Measurements from ENCODE around the gene TTN. TPM values are rescaled to one million over a fixed set of nuclear protein-coding genes. Genes with fewer than 3 reads are reported as not detected.

Gene TTN
- total and polyA plus RNA-seq, 2 of the 4 experiments (the other 2 are of a cell fraction), result 0.02 to 0.18 TPM

GRCh38 chr2:178498137-178498536 is 309.1 kb downstream of the TTN start:
- Histone ChIP-seq H3K9me1 (ENCODE audit: insufficient read depth, low read length) (peaks cover 4% of the 10 kb centered on the region; the same call in 1 of the 2 replicates), H3K9ac (ENCODE audit: low read depth, low read length) (no peak overlapping the region), H2AFZ (replicated peaks; ENCODE audit: low read length, poor library complexity) (no peak overlapping the region), H3K56ac (ENCODE audit: extremely low read depth, insufficient read depth, low read length) (no peak overlapping the region), H4K8ac (ENCODE audit: low read depth in 2 of 2, low read length in 2 of 2) (no peak overlapping the region), H3K27ac (ENCODE audit: insufficient read depth, low read length) (no peak overlapping the region), H4K5ac (ENCODE audit: low read depth, low read length) (no peak overlapping the region), H2BK5ac (ENCODE audit: low read depth, low read length, poor library complexity, severe bottlenecking) (no peak overlapping the region), H3K4me3 (ENCODE audit: insufficient read depth, low read depth, low read length) (no peak overlapping the region), H2BK120ac (ENCODE audit: low read depth, low read length) (no peak overlapping the region), H4K20me1 (ENCODE audit: insufficient read depth, low read length) (no peaks in the 10 kb centered on the region), H3K4me1 (ENCODE audit: control insufficient read depth, insufficient read depth, low read length) (no peaks in the 10 kb centered on the region), H2AK5ac (ENCODE audit: low read depth, low read length) (no peak overlapping the region), H3K18ac (ENCODE audit: low read depth, low read length) (no peak overlapping the region), H3K4me2 (ENCODE audit: low read depth, low read length) (no peak overlapping the region), H3K9me3 (ENCODE audit: control insufficient read depth, insufficient read depth, low read length) (no peaks in the 10 kb centered on the region), H3K23ac (ENCODE audit: low read depth, low read length) (no peak overlapping the region), H3K14ac (replicated peaks; ENCODE audit: low read depth, low read length) (no peak overlapping the region), H3K27me3 (ENCODE audit: control insufficient read depth, insufficient read depth, low read length) (no peaks in the 10 kb centered on the region), H3K36me3 (ENCODE audit: control insufficient read depth, insufficient read depth, low read length) (peaks cover 30% of the 10 kb centered on the region), H2BK15ac (ENCODE audit: low read depth, low read length) (no peak overlapping the region), H4K91ac (ENCODE audit: insufficient read depth, low read depth, low read length) (no peak overlapping the region), H2BK20ac (ENCODE audit: low read depth, low read length) (no peak overlapping the region), H2AK9ac (replicated peaks; ENCODE audit: low read depth, low read length, poor library complexity) (no peak overlapping the region), H3K4ac (ENCODE audit: low read depth, low read length) (no peak overlapping the region), H3K79me1 (ENCODE audit: low read depth in 1 of 2, low read length in 2 of 2) (peaks cover 4 to 8% of the 10 kb centered on the region in 2 experiments; a peak in 2 of 4 replicates)
- no TSS peak for BruUV-seq (replicated peaks)
- ChIA-PET CTCF (no interaction called here), POLR2A (ENCODE audit: unreplicated experiment) (no interaction called here)
- intact Hi-C loops (cut with micrococcal nuclease) (no loop called here), in situ Hi-C loops (cut with MboI; ENCODE audit: low sequenced_read_pairs) (no loop called here), dilution Hi-C loops (cut with HindIII; ENCODE audit: low sequenced_read_pairs, unreplicated experiment) (no loop called here)
- ATAC-seq (ENCODE audit: low read depth) (no peak), DNase-seq (no peak)
- no peak for TF ChIP-seq SMC3 (IDR thresholded peaks at IDR 0.05; ENCODE audit: low read depth, low read length)
- TF ChIP-seq MAZ (IDR thresholded peaks at IDR 0.05; ENCODE audit: borderline replicate concordance, low read depth, low read length), result no peak

Measured in IMR-90 (cell line).